B cell (primary cell): ENCODE data around the gene TPST1. TPM values are rescaled to one million over a fixed set of nuclear protein-coding genes. Genes with fewer than 3 reads are reported as not detected.

Experiments used
- ATAC-seq: fragments of 200-7000 bp; cut with Tn5 transposase; one replicate; pipeline ENCODE4 v1.10.0; 2021; ENCODE audit warnings: low read depth, mild to moderate bottlenecking, moderate number of reproducible peaks, moderate library complexity
- CTCF ChIA-PET: fragments of 350-600 bp; sonication (Branson Sonifier 250); formaldehyde crosslinking; loops from one replicate; lab custom pipeline; 2021; ENCODE audit warnings: antibody characterized with exemption, inconsistent platforms; lab: Charles Lee
- POLR2A ChIA-PET: fragments of 350-600 bp; sonication (Branson Sonifier 250); formaldehyde crosslinking; loops from one replicate; lab custom pipeline; 2021; ENCODE audit warnings: antibody characterized with exemption; lab: Charles Lee
- DNase-seq: peaks from one replicate; pipeline ENCODE4 v3.0.0; 2013
- H2AFZ ChIP-seq: 2 replicates; pipeline ENCODE4 v1.6.1; 2012; ENCODE audit warnings: mild to moderate bottlenecking, low read depth, low read length; ENCODE audit not compliant: insufficient read depth, poor library complexity, severe bottlenecking
- H3K27ac ChIP-seq, 2 donors: 1 replicate in 1 of 2; 2 replicates in 1 of 2; pipeline ENCODE4 v1.5.1; 2012 to 2013; ENCODE audit warnings: low read length in 2 of 2, mild to moderate bottlenecking in 2 of 2, moderate library complexity in 1 of 2
- H3K27me3 ChIP-seq, 4 experiments: fragments of 200-600 bp in 1 of 4; sonication (generic) in 1 of 4; replicated peaks in 1 of 4; 1 replicate in 2 of 4; 2 replicates in 2 of 4; pipeline versions ENCODE4 v1.6.1 to v1.7.0; 2013 to 2016; ENCODE audit warnings: low read length in 3 of 4, mild to moderate bottlenecking in 2 of 4, mixed read lengths in 1 of 4, moderate library complexity in 1 of 4; ENCODE audit not compliant: insufficient read depth in 4 of 4, control insufficient read depth in 3 of 4; ENCODE audit errors: control extremely low read depth in 1 of 4
- H3K36me3 ChIP-seq, 2 experiments: replicated peaks in 1 of 2; 1 replicate in 1 of 2; 2 replicates in 1 of 2; pipeline versions ENCODE4 v1.6.1 to v1.7.1; 2013; ENCODE audit warnings: low read length in 1 of 2; ENCODE audit not compliant: insufficient read depth in 2 of 2, control insufficient read depth in 1 of 2; ENCODE audit errors: control extremely low read depth in 1 of 2, extremely low read depth in 1 of 2
- H3K4me1 ChIP-seq, 2 donors: fragments of 200-600 bp in 1 of 2; sonication (generic) in 1 of 2; 1 replicate in 1 of 2; 2 replicates in 1 of 2; pipeline versions ENCODE4 v1.5.1 to v1.6.1; 2013 to 2017; ENCODE audit warnings: low read length in 2 of 2; ENCODE audit not compliant: control insufficient read depth in 2 of 2, insufficient read depth in 2 of 2
- H3K4me2 ChIP-seq: replicated peaks from 2 replicates; pipeline ENCODE3; 2012; ENCODE audit warnings: mild to moderate bottlenecking, low read depth, low read length; ENCODE audit not compliant: poor library complexity, severe bottlenecking
- H3K4me3 ChIP-seq, 5 experiments: fragments of 200-600 bp in 1 of 5; sonication (generic) in 1 of 5; 1 replicate in 3 of 5; 2 replicates in 2 of 5; pipeline versions ENCODE4 v1.5.1 to v1.7.0; 2011 to 2016; ENCODE audit warnings: low read length in 4 of 5, mild to moderate bottlenecking in 4 of 5, low read depth in 2 of 5, control low read depth in 1 of 5, moderate library complexity in 1 of 5; ENCODE audit not compliant: insufficient read depth in 1 of 5; ENCODE audit errors: control extremely low read depth in 1 of 5, extremely low read depth in 1 of 5
- H3K79me2 ChIP-seq: fragments of 200-600 bp; sonication (generic); one replicate; pipeline ENCODE4 v1.6.0; 2016; ENCODE audit warnings: low read length; ENCODE audit not compliant: control insufficient read depth, insufficient read depth
- H3K9ac ChIP-seq: fragments of 200-600 bp; sonication (generic); 2 replicates; pipeline ENCODE4 v1.6.1; 2017; ENCODE audit warnings: mild to moderate bottlenecking, low read length, moderate library complexity
- H3K9me3 ChIP-seq, 3 donors: one replicate each; pipeline versions ENCODE4 v1.6.1 to v1.7.1; 2013; ENCODE audit warnings: low read length in 2 of 3; ENCODE audit not compliant: control insufficient read depth in 2 of 3, insufficient read depth in 1 of 3; ENCODE audit errors: control extremely low read depth in 1 of 3
- H4K20me1 ChIP-seq: 2 replicates; pipeline ENCODE4 v1.6.0; 2012; ENCODE audit warnings: mild to moderate bottlenecking, low read length; ENCODE audit not compliant: insufficient read depth, control insufficient read depth, poor library complexity, severe bottlenecking
- H3K27ac Mint-ChIP-seq: one replicate; pipeline ENCODE4 v1.8.0; 2021; ENCODE audit warnings: mixed read lengths
- H3K27me3 Mint-ChIP-seq: one replicate; pipeline ENCODE4 v1.8.0; 2021; ENCODE audit warnings: mixed read lengths
- H3K4me1 Mint-ChIP-seq: one replicate; pipeline ENCODE4 v1.8.0; 2021; ENCODE audit warnings: mixed read lengths
- H3K4me3 Mint-ChIP-seq: one replicate; pipeline ENCODE4 v1.8.0; 2021; ENCODE audit warnings: mixed read lengths
- H3K9me3 Mint-ChIP-seq: one replicate; pipeline ENCODE4 v1.8.0; 2022; ENCODE audit warnings: mixed read lengths; ENCODE audit not compliant: insufficient read depth
- EZH2 ChIP-seq: IDR thresholded peaks from 2 replicates; pipeline ENCODE4 v1.6.1; 2012; ENCODE audit warnings: borderline replicate concordance, low read depth, mild to moderate bottlenecking, moderate library complexity, low read length; ENCODE audit not compliant: insufficient read depth, poor library complexity, severe bottlenecking
- WGBS: methylation state at CpG from one replicate; pipeline ENCODE4 v1.1.5; 2013; ENCODE audit warnings: missing lambda C conversion rate; ENCODE audit not compliant: insufficient coverage; 5-methylcytosine and 5-hydroxymethylcytosine counted together
- intact Hi-C: fragments of 100-400 bp; cut with micrococcal nuclease; formaldehyde crosslinking; loops from one replicate; pipeline ENCODE4 v1.10.0; 2022
- polyA plus RNA-seq: library from polyadenylated mRNA; depleted of rRNA; stranded (reverse); fragments of >200 nt; gene quantifications from 2 replicates; pipeline ENCODE4 v1.2.3, GENCODE V29; 2012
- total RNA-seq, 2 donors: library from RNA; stranded (reverse); fragments of 120-200 nt in 1 of 2; gene quantifications; 1 replicate in 1 of 2; 2 replicates in 1 of 2; pipeline versions ENCODE4 v1.2.3 to v1.2.4, GENCODE V29; 2013 to 2022
- TF ChIP-seq, protein P1 (sequence below): fragments of 200-600 bp; IDR thresholded peaks from one replicate; pipeline ENCODE4 v1.8.0; 2022; ENCODE audit warnings: antibody characterized with exemption, mild to moderate bottlenecking

Gene TPST1
- total and polyA plus RNA-seq, 2 donors (not counting 1 experiment from before 2014, with no cell fraction given) = 13.0 to 17.0 TPM

DNA sequence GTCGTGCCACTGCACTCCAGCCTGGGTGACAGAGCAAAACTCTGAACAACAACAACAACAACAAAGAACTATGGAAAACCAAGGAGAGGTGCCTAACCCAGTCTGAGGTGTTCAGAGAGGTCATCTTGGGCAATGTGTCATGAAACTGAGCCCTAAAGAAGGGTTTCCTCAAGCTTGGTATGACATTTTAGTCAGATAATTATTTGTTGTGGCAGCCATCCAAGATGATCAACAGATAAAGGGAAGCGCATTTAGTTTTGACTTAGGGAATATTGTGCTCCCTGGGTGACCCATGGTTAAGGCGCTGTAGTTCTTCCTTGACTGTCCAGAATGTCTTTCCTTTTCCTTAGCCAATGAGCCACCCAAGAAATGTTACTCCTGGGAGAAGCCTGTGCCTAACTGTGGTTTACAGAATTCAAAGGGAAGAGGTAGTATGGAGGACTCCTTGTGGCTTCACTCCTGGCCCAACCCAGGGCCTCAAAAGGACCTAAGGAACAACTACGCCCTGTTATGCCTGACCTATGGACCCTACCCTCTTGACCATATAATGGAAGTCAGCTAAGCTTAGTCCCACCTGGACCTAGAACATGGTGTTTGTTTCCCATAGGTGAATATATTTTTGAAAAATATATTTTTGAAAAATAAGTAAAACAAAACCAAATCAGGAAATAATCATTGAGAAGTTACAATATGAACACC lies 42.4 kb downstream of the TPST1 start:
- no peaks in the 10 kb centered on the region for H3K79me2 ChIP-seq
- no peak overlapping the region for H2AFZ ChIP-seq
- ChIA-PET CTCF (no interaction called here), POLR2A (no interaction called here)
- H3K4me3 Mint-ChIP-seq = no peak overlapping the region
- H3K9me3 ChIP-seq = no peaks in the 10 kb centered on the region
- no peak overlapping the region for H3K4me3 ChIP-seq
- DNase-seq (no peak), ATAC-seq (no peak)
- H3K36me3 ChIP-seq = no peaks in the 10 kb centered on the region
- TF ChIP-seq EZH2 = no peak
- TF ChIP-seq, protein P1, sequence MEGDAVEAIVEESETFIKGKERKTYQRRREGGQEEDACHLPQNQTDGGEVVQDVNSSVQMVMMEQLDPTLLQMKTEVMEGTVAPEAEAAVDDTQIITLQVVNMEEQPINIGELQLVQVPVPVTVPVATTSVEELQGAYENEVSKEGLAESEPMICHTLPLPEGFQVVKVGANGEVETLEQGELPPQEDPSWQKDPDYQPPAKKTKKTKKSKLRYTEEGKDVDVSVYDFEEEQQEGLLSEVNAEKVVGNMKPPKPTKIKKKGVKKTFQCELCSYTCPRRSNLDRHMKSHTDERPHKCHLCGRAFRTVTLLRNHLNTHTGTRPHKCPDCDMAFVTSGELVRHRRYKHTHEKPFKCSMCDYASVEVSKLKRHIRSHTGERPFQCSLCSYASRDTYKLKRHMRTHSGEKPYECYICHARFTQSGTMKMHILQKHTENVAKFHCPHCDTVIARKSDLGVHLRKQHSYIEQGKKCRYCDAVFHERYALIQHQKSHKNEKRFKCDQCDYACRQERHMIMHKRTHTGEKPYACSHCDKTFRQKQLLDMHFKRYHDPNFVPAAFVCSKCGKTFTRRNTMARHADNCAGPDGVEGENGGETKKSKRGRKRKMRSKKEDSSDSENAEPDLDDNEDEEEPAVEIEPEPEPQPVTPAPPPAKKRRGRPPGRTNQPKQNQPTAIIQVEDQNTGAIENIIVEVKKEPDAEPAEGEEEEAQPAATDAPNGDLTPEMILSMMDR = no peak
- no peak overlapping the region for H3K27ac Mint-ChIP-seq
- no peaks in the 10 kb centered on the region for H3K4me1 ChIP-seq
- no peak overlapping the region for H3K9ac ChIP-seq
- H3K27me3 ChIP-seq = no peaks in the 10 kb centered on the region
- 94% methylated on average over 2 of the region's 4 CpGs for WGBS
- no peaks in the 10 kb centered on the region for H4K20me1 ChIP-seq
- H3K4me2 ChIP-seq = no peak overlapping the region
- H3K9me3 Mint-ChIP-seq = no peaks in the 10 kb centered on the region
- H3K4me1 Mint-ChIP-seq = peaks cover 4% of the 10 kb centered on the region
- no peaks in the 10 kb centered on the region for H3K27me3 Mint-ChIP-seq
- H3K27ac ChIP-seq = no peak overlapping the region
- intact Hi-C loops = no loop called here

DNA sequence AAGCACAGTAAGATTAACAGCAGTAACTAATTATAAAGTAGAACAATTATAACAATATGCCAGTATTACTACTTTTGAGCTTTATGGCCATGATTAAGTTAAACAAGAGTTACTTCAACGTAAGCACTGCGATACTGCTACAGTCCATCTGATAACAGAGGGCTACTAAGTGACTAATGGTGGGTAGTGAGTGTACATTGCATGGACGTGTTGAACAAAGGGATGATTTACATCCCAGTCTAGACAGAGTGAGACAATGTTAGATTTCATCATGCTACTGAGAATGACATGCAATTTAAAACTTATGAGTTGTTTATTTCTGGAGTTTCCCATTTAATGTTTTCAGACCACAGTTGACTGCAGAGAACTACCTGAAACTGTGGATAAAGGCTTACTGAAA lies 45.6 kb downstream of the TPST1 start:
- ATAC-seq (no peak), DNase-seq (no peak)
- no peaks in the 10 kb centered on the region for H3K27me3 ChIP-seq
- H3K36me3 ChIP-seq = no peaks in the 10 kb centered on the region
- H4K20me1 ChIP-seq = no peaks in the 10 kb centered on the region
- TF ChIP-seq EZH2 = no peak
- TF ChIP-seq, protein P1 = no peak
- H3K4me3 ChIP-seq = no peak overlapping the region
- H3K9me3 Mint-ChIP-seq = no peaks in the 10 kb centered on the region
- ChIA-PET CTCF (no interaction called here), POLR2A (no interaction called here)
- no peak overlapping the region for H2AFZ ChIP-seq
- no peak overlapping the region for H3K9ac ChIP-seq
- no peaks in the 10 kb centered on the region for H3K9me3 ChIP-seq
- no peaks in the 10 kb centered on the region for H3K27me3 Mint-ChIP-seq
- H3K79me2 ChIP-seq = no peaks in the 10 kb centered on the region
- H3K4me1 Mint-ChIP-seq = no peaks in the 10 kb centered on the region
- H3K4me3 Mint-ChIP-seq = no peak overlapping the region
- H3K27ac ChIP-seq = no peak overlapping the region
- WGBS = 100% methylated on average over 2 of the region's 3 CpGs
- H3K4me2 ChIP-seq = no peak overlapping the region
- no peaks in the 10 kb centered on the region for H3K4me1 ChIP-seq
- no peak overlapping the region for H3K27ac Mint-ChIP-seq
- intact Hi-C loops = no loop called here
